GM19463 (cell line): ENCODE results near the gene GLS2.
A peak's percentile ranks its signal among the peaks of the same experiment; 100 is the strongest.
"Not testable (repeated sequence)": the region's sequence is repeated elsewhere in the genome, so short reads cannot be mapped to it uniquely, and the experiment has no call there.

Source experiments
- ATAC-seq: cut with Tn5 transposase; IDR thresholded peaks from one replicate; pipeline ENCODE4 v1.9.1; 2021; ENCODE audit warnings: mild to moderate bottlenecking, moderate library complexity; ENCODE audit not compliant: unreplicated experiment

GLS2 gene

GRCh38 chr12:56448860-56449621 is 38.9 kb downstream of the GLS2 start, which contains the start of gene TIMELESS:
Gene TIMELESS (minus strand): TSS chr12:56449426. CDS start chr12:56434170, 15,256 bp downstream.
- peak; percentile 96 for ATAC-seq

DNA sequence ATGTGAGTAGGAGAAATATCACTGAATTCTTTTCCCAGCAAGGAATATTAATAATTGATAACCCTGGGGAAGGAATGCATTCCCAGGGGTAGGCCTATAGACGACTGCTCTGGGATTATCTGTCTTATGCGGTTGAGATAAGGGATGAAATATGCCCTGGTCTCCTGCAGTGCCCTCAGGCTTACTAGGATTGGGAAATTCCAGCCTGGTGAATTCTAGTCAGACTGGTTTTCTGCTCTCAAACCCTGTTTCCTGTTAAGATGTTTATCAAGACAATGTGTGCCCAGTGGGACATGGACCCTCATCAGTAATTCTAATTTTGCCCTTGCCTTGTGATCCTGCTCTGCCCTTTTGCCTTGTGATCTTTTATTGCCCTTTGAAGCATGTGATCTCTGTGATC is 44.8 kb downstream of the GLS2 start:
- ATAC-seq = not testable (repeated sequence)

DNA sequence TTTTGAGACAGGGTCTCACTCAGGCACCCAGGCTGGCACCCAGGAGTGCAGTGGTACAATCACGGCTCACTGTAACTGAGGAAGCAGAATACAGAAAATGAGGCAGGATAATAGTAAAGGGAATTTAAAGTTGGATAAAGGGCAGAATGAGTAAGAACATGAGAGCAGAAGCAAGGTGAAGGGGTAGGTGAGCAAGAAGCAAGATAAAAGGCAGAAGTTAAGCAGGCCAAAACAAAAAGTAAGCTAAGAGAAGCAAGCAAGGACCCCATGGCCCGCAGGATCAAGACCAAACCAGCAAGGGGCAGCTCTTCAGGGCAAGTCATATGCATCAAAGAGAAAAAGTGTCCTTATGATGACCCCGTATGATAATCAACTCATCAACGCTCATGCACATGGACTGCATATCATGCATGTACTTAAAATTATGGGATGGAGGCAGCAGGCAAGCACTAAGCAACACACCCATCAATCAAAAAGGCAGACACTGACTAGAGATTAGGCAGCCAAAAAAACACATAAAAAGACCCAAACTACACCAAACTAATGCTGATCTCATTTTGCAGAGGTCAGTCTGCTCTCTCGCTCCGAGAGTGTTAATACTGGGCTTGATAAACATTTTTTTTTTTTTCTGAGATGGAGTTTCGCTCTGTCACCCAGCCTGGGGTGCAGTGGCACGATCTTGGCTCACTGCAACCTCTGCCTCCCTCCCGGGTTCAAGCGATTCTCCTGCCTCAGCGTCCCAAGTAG is 50.4 kb downstream of the GLS2 start:
- no peak for ATAC-seq

DNA sequence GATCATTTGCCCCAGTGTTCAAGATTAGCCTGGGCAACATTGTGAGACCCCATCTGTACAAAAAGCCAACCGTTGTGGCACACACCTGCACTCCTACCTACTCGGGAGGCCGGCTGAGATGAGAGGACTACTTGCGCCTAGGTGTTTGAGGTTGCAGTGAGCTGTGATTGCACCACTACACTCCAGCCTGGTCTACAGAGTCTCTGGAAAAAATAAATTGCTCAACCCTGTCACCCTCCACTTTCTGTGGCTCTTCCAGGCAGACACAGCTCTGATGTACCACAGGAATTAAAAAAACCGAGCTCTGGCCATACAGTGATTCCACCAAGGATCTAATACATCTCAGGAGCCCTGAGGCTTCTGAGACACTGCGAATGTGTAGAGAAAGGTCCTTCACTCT is 53.1 kb downstream of the GLS2 start:
- no peak for ATAC-seq

DNA sequence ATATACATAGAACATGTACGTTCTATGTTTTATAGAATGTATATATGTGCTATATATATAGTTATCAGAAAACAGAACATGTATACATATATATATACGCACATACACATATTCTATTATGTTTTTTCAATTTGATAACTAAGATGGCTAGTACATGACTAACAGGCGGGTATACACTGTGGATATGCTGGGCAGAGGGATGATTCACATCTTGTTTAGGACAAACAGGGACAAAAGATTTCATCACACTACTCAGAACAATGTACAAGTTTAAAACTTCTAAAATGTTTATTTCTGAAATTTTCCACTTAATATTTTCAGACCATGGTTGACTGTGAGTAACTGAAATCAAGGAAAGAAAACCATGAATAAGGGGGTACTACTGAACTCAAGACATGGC is 56.1 kb downstream of the GLS2 start:
- ATAC-seq = no peak

- no peak for ATAC-seq
These were observed 56.7 kb downstream of the GLS2 start for GRCh38 chr12:56431288-56431687.

DNA sequence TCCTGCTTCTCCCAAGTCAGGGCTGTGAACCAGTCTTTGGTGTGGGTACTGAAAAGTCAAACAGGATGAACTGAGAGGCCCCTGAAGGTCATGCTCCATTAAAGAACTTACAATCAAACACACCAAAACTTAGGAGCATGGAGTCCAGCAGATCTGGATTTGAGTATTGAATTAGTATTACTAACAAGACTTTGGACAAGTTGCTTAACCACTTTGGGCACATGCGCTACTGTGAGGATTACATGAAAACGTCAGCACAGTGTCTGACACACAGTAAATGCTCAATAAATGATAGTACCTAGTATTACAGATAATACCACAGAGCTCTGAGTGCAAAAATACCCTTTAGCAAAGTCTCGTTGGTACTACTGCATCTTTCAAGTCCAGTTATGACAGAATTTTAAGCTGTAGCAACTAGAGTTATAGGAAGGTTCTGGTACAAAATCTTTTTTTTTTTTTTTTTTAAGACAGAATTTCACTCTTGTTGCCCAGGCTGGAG is 62.0 kb downstream of the GLS2 start:
- ATAC-seq = no peak

GRCh38 chr12:56425193-56425592 is 62.8 kb downstream of the GLS2 start:
- ATAC-seq = no peak
